Muscle of leg (tissue), 11 donors: ENCODE measurements around the gene TRIAP1. TPM values are rescaled to one million over a fixed set of nuclear protein-coding genes. Genes with fewer than 3 reads are reported as not detected.

Experiments
- DNase-seq: peaks from one replicate; pipeline ENCODE4 v3.0.0; 2013
- H3K27ac ChIP-seq: one replicate; pipeline ENCODE4 v1.5.1; 2013; ENCODE audit warnings: mild to moderate bottlenecking, low read length, control low read depth
- H3K27me3 ChIP-seq: one replicate; pipeline ENCODE4 v1.6.1; 2013; ENCODE audit warnings: low read length; ENCODE audit not compliant: control insufficient read depth, insufficient read depth
- H3K36me3 ChIP-seq: one replicate; pipeline ENCODE4 v1.6.1; 2013; ENCODE audit warnings: low read length; ENCODE audit not compliant: control insufficient read depth, insufficient read depth
- H3K4me1 ChIP-seq: one replicate; pipeline ENCODE4 v1.6.1; 2013; ENCODE audit warnings: low read length; ENCODE audit not compliant: control insufficient read depth, insufficient read depth
- H3K4me3 ChIP-seq: one replicate; pipeline ENCODE4 v1.5.1; 2013; ENCODE audit warnings: low read length, control low read depth
- H3K9me3 ChIP-seq: replicated peaks from 2 replicates; pipeline ENCODE4 v1.6.1; 2013; ENCODE audit warnings: low read depth, low read length; ENCODE audit not compliant: control insufficient read depth
- WGBS: methylation state at CpG from one replicate; pipeline ENCODE4 v1.1.5; 2013; ENCODE audit warnings: missing lambda C conversion rate; ENCODE audit not compliant: insufficient coverage; 5-methylcytosine and 5-hydroxymethylcytosine counted together
- polyA plus RNA-seq, 8 donors: library from polyadenylated mRNA; unstranded; fragments of 120-200 nt; gene quantifications; one replicate each; pipeline versions ENCODE4 v1.2.1 to v1.2.3, GENCODE V29; 2013; ENCODE audit warnings: inconsistent platforms in 1 of 8, low replicate concordance in 1 of 8; ENCODE audit not compliant: insufficient read length in 8 of 8, insufficient read depth in 1 of 8
- total RNA-seq: library from RNA; stranded (reverse); fragments of 120-200 nt; gene quantifications from one replicate; pipeline ENCODE4 v1.2.4, GENCODE V29; 2013

TRIAP1 gene
- total and polyA plus RNA-seq, 9 donors, result 26.6 to 37.7 (median 33.9) TPM

- Histone ChIP-seq H3K27me3 (peaks cover 2% of the 10 kb centered on the region), H3K36me3 (no peaks in the 10 kb centered on the region), H3K4me1 (peaks cover 5% of the 10 kb centered on the region), H3K9me3 (no peaks in the 10 kb centered on the region), H3K27ac (no peak overlapping the region), H3K4me3 (no peak overlapping the region)
- 72% methylated on average over 4 of the region's 7 CpGs for WGBS
- DNase-seq, result no peak
These were observed 29.5 kb downstream of the TRIAP1 start for GRCh38 chr12:120416490-120417216.

- no peaks in the 10 kb centered on the region for H3K9me3 ChIP-seq
- H3K27me3 ChIP-seq, result peaks cover 2% of the 10 kb centered on the region
- no peaks in the 10 kb centered on the region for H3K36me3 ChIP-seq
- peaks cover 5% of the 10 kb centered on the region for H3K4me1 ChIP-seq
- no peak overlapping the region for H3K4me3 ChIP-seq
- H3K27ac ChIP-seq, result peak overlapping the region; percentile 42
- 22% methylated on average over 3 of the region's 13 CpGs for WGBS
- peak; percentile 26 for DNase-seq
These were observed 32.1 kb downstream of the TRIAP1 start for GRCh38 chr12:120413901-120414695.

- Histone ChIP-seq H3K27ac (no peak overlapping the region), H3K4me1 (peaks cover 5% of the 10 kb centered on the region), H3K27me3 (peaks cover 2% of the 10 kb centered on the region), H3K36me3 (no peaks in the 10 kb centered on the region), H3K9me3 (no peaks in the 10 kb centered on the region), H3K4me3 (no peak overlapping the region)
- DNase-seq, result no peak
- WGBS, result 71% methylated on average over 3 of the region's 7 CpGs
These were observed 33.8 kb downstream of the TRIAP1 start for GRCh38 chr12:120412421-120412820.

- DNase-seq, result no peak
- 96% methylated on average over 8 of the region's 11 CpGs for WGBS
- Histone ChIP-seq H3K4me3 (no peak overlapping the region), H3K36me3 (no peaks in the 10 kb centered on the region), H3K27me3 (peaks cover 1% of the 10 kb centered on the region), H3K9me3 (no peaks in the 10 kb centered on the region), H3K27ac (no peak overlapping the region), H3K4me1 (peaks cover 2% of the 10 kb centered on the region)
These were observed 37.4 kb downstream of the TRIAP1 start for GRCh38 chr12:120408771-120409170.

- Histone ChIP-seq H3K4me1 (peaks cover 5% of the 10 kb centered on the region), H3K4me3 (no peak overlapping the region), H3K36me3 (no peaks in the 10 kb centered on the region), H3K27me3 (no peaks in the 10 kb centered on the region), H3K9me3 (no peaks in the 10 kb centered on the region), H3K27ac (no peak overlapping the region)
- WGBS, result 63% methylated on average over 1 of the region's 3 CpGs
- DNase-seq, result no peak
These were observed 39.6 kb downstream of the TRIAP1 start for GRCh38 chr12:120406553-120406952.

GRCh38 chr12:120406069-120406468, 40.1 kb downstream of the TRIAP1 start:
- no peaks in the 10 kb centered on the region for H3K27me3 ChIP-seq
- DNase-seq, result no peak
- H3K9me3 ChIP-seq, result no peaks in the 10 kb centered on the region
- H3K27ac ChIP-seq, result no peak overlapping the region
- H3K4me1 ChIP-seq, result peaks cover 5% of the 10 kb centered on the region
- no peaks in the 10 kb centered on the region for H3K36me3 ChIP-seq
- H3K4me3 ChIP-seq, result no peak overlapping the region
- WGBS, result no CpG with 5 or more reads among the region's 3 CpGs

- Histone ChIP-seq H3K36me3 (no peaks in the 10 kb centered on the region), H3K27me3 (no peaks in the 10 kb centered on the region), H3K4me3 (no peak overlapping the region), H3K9me3 (no peaks in the 10 kb centered on the region), H3K27ac (no peak overlapping the region), H3K4me1 (peaks cover 5% of the 10 kb centered on the region)
- 100% methylated on average over 1 of the region's 1 CpG for WGBS
- no peak for DNase-seq
These were observed 41.9 kb downstream of the TRIAP1 start for GRCh38 chr12:120404271-120404670.

- 57% methylated on average over 1 of the region's 3 CpGs for WGBS
- Histone ChIP-seq H3K27ac (no peak overlapping the region), H3K4me3 (no peak overlapping the region), H3K36me3 (no peaks in the 10 kb centered on the region), H3K9me3 (no peaks in the 10 kb centered on the region), H3K4me1 (peaks cover 5% of the 10 kb centered on the region), H3K27me3 (no peaks in the 10 kb centered on the region)
- no peak for DNase-seq
These were observed 42.3 kb downstream of the TRIAP1 start for GRCh38 chr12:120403869-120404268.

GRCh38 chr12:120402217-120402616, 44.0 kb downstream of the TRIAP1 start:
- 20% methylated on average over 2 of the region's 13 CpGs for WGBS
- Histone ChIP-seq H3K36me3 (no peaks in the 10 kb centered on the region), H3K27ac (no peak overlapping the region), H3K9me3 (no peaks in the 10 kb centered on the region), H3K4me1 (peaks cover 5% of the 10 kb centered on the region), H3K27me3 (peaks cover 7% of the 10 kb centered on the region), H3K4me3 (no peak overlapping the region)
- peak; percentile 8 for DNase-seq

- H3K27ac ChIP-seq, result no peak overlapping the region
- no peaks in the 10 kb centered on the region for H3K36me3 ChIP-seq
- peaks cover 18% of the 10 kb centered on the region for H3K27me3 ChIP-seq
- WGBS, result 60% methylated on average over 1 of the region's 5 CpGs
- no peak overlapping the region for H3K4me3 ChIP-seq
- H3K9me3 ChIP-seq, result no peaks in the 10 kb centered on the region
- peaks cover 5% of the 10 kb centered on the region for H3K4me1 ChIP-seq
- DNase-seq, result no peak
These were observed 46.7 kb downstream of the TRIAP1 start for GRCh38 chr12:120399531-120399930.
